WTC11 (cell line): Measurements from ENCODE around the gene LYST. TPM values are rescaled to one million over a fixed set of nuclear protein-coding genes. Genes with fewer than 3 reads are reported as not detected.

Experiments used
- ATAC-seq: fragments of 200-7000 bp; cut with Tn5 transposase; 2 replicates; pipeline ENCODE4 v1.10.0; 2021; ENCODE audit warnings: mild to moderate bottlenecking, moderate library complexity
- CTCF ChIA-PET: fragments of 300-600 bp; sonication (Branson Sonifier 250); formaldehyde crosslinking; loops from one replicate; lab custom pipeline; 2021; ENCODE audit warnings: antibody characterized with exemption; lab: Charles Lee
- POLR2A ChIA-PET: fragments of 350-600 bp; sonication (Branson Sonifier 250); formaldehyde crosslinking; loops from one replicate; lab custom pipeline; 2021; ENCODE audit warnings: antibody characterized with exemption; lab: Charles Lee
- DNase-seq: peaks from one replicate; pipeline ENCODE4 v3.0.0; 2021; ENCODE audit warnings: low spot score
- H3K27ac Mint-ChIP-seq: 2 replicates; pipeline ENCODE4 v1.8.0; 2021; ENCODE audit warnings: mixed read lengths
- H3K27me3 Mint-ChIP-seq: 2 replicates; pipeline ENCODE4 v1.8.0; 2021; ENCODE audit warnings: low read depth, mild to moderate bottlenecking, moderate library complexity, mixed read lengths
- H3K36me3 Mint-ChIP-seq: 2 replicates; pipeline ENCODE4 v1.8.0; 2021; ENCODE audit warnings: mixed read lengths
- H3K4me1 Mint-ChIP-seq: 2 replicates; pipeline ENCODE4 v1.8.0; 2022; ENCODE audit warnings: mixed read lengths
- H3K4me3 Mint-ChIP-seq: 2 replicates; pipeline ENCODE4 v1.8.0; 2021; ENCODE audit warnings: mild to moderate bottlenecking, moderate library complexity, mixed read lengths
- H3K9me3 Mint-ChIP-seq: 2 replicates; pipeline ENCODE4 v1.8.0; 2021; ENCODE audit warnings: mixed read lengths
- ELF4 ChIP-seq: sonication (generic); formaldehyde crosslinking; IDR thresholded peaks from 2 replicates; pipeline ENCODE4 v1.8.1; 2022; ENCODE audit warnings: low read depth, mild to moderate bottlenecking, moderate library complexity, missing genetic modification reagents
- ESRRA ChIP-seq: sonication (generic); formaldehyde crosslinking; IDR thresholded peaks from 2 replicates; pipeline ENCODE4 v1.8.1; 2022; ENCODE audit warnings: mild to moderate bottlenecking, missing genetic modification reagents, borderline replicate concordance
- FOXJ3 ChIP-seq: sonication (generic); formaldehyde crosslinking; IDR thresholded peaks from 2 replicates; pipeline ENCODE4 v1.9.0; 2021; ENCODE audit warnings: missing genetic modification reagents, mild to moderate bottlenecking, borderline replicate concordance
- GABPB1 ChIP-seq: sonication (generic); formaldehyde crosslinking; IDR thresholded peaks from 2 replicates; pipeline ENCODE4 v1.8.1; 2023; ENCODE audit warnings: mild to moderate bottlenecking, missing genetic modification reagents
- GTF2I ChIP-seq: fragments of 250-450 bp; sonication (Bioruptor Pico); conservative IDR thresholded peaks from 2 replicates; pipeline ENCODE4 v1.4.0; 2021; ENCODE audit warnings: mild to moderate bottlenecking
- KAT7 ChIP-seq: sonication (generic); formaldehyde crosslinking; IDR thresholded peaks from 2 replicates; pipeline ENCODE4 v1.8.1; 2023; ENCODE audit warnings: missing genetic modification reagents, mild to moderate bottlenecking, borderline replicate concordance
- RORB ChIP-seq: fragments of 250-450 bp; sonication (Bioruptor Pico); IDR thresholded peaks from 2 replicates; pipeline ENCODE4 v1.9.0; 2021; ENCODE audit warnings: mild to moderate bottlenecking
- ZNF121 ChIP-seq: sonication (generic); formaldehyde crosslinking; IDR thresholded peaks from 2 replicates; pipeline ENCODE4 v1.8.0; 2023; ENCODE audit warnings: missing genetic modification reagents
- total RNA-seq: library from RNA; stranded (reverse); gene quantifications from 3 replicates; pipeline ENCODE4 v1.2.3, GENCODE V29; 2021
- TF ChIP-seq, protein P1 (sequence below): sonication (generic); formaldehyde crosslinking; IDR thresholded peaks from 2 replicates; pipeline ENCODE4 v1.8.1; 2022; ENCODE audit warnings: low read depth, missing genetic modification reagents, borderline replicate concordance
- TF ChIP-seq, protein P2 (sequence below): sonication (generic); formaldehyde crosslinking; IDR thresholded peaks from 2 replicates; pipeline ENCODE4 v1.8.1; 2022; ENCODE audit warnings: mild to moderate bottlenecking, moderate library complexity, missing genetic modification reagents
- TF ChIP-seq, protein P3 (sequence below): sonication (generic); formaldehyde crosslinking; IDR thresholded peaks from 2 replicates; pipeline ENCODE4 v1.8.1; 2023; ENCODE audit warnings: mild to moderate bottlenecking, missing genetic modification reagents, moderate library complexity
- TF ChIP-seq, protein P4 (sequence below): sonication (generic); formaldehyde crosslinking; IDR thresholded peaks from 2 replicates; pipeline ENCODE4 v1.8.0; 2022; ENCODE audit warnings: missing genetic modification reagents
- TF ChIP-seq, protein P5 (sequence below): sonication (generic); formaldehyde crosslinking; IDR thresholded peaks from 2 replicates; pipeline ENCODE4 v1.8.1; 2022; ENCODE audit warnings: missing genetic modification reagents, borderline replicate concordance
- TF ChIP-seq, protein P6 (sequence below): fragments of 250-450 bp; sonication (Bioruptor Pico); IDR thresholded peaks from 2 replicates; pipeline ENCODE4 v1.9.0; 2021; ENCODE audit warnings: mild to moderate bottlenecking
- TF ChIP-seq, protein P7 (sequence below): fragments of 250-450 bp; sonication (Bioruptor Pico); IDR thresholded peaks from 2 replicates; pipeline ENCODE4 v2.1.2; 2022; ENCODE audit warnings: mild to moderate bottlenecking, moderate library complexity
- TF ChIP-seq, protein P8 (sequence below): sonication (generic); formaldehyde crosslinking; IDR thresholded peaks from 2 replicates; pipeline ENCODE4 v1.8.0; 2023; ENCODE audit warnings: missing genetic modification reagents, mild to moderate bottlenecking, borderline replicate concordance

LYST gene
- total RNA-seq, 1 experiment from 2014 or later = 0.59 TPM

DNA sequence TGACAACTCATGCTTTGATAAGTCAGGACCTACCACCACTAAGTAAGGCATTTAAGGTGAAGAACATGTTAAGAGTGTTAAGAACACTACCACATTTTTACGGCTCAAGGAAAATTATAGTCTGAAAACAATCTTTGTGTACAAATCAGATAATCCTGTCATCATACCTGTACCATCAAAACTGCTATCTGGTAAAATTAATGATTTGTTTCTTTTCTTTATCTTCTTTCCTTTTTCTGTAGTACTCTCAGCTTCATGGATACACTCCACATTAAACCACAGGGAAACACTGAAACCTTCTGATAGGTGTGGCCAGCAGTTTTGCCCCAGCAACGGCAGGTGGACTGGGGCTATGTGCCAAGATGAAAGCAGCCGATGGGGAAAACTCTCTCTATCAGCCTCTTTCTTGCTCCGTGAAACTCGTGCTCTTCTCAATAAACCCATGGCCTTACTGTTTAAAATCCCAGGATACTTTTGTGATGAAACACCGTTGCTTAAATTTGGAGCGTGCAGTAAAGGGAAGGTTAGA lies 75.1 kb downstream of the LYST start:
- no peak for DNase-seq
- H3K4me1 Mint-ChIP-seq = no peaks in the 10 kb centered on the region
- CTCF ChIA-PET = no interaction called here
- no peak overlapping the region for H3K4me3 Mint-ChIP-seq
- no peaks in the 10 kb centered on the region for H3K36me3 Mint-ChIP-seq
- TF ChIP-seq, protein P1, sequence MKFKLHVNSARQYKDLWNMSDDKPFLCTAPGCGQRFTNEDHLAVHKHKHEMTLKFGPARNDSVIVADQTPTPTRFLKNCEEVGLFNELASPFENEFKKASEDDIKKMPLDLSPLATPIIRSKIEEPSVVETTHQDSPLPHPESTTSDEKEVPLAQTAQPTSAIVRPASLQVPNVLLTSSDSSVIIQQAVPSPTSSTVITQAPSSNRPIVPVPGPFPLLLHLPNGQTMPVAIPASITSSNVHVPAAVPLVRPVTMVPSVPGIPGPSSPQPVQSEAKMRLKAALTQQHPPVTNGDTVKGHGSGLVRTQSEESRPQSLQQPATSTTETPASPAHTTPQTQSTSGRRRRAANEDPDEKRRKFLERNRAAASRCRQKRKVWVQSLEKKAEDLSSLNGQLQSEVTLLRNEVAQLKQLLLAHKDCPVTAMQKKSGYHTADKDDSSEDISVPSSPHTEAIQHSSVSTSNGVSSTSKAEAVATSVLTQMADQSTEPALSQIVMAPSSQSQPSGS (CRISPR knock-in tag) = no peak
- TF ChIP-seq, protein P2, sequence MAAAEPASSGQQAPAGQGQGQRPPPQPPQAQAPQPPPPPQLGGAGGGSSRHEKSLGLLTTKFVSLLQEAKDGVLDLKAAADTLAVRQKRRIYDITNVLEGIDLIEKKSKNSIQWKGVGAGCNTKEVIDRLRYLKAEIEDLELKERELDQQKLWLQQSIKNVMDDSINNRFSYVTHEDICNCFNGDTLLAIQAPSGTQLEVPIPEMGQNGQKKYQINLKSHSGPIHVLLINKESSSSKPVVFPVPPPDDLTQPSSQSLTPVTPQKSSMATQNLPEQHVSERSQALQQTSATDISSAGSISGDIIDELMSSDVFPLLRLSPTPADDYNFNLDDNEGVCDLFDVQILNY = no peak
- POLR2A ChIA-PET = no interaction called here
- no peak for ATAC-seq
- no peak overlapping the region for H3K27ac Mint-ChIP-seq
- no peaks in the 10 kb centered on the region for H3K27me3 Mint-ChIP-seq
- H3K9me3 Mint-ChIP-seq = no peaks in the 10 kb centered on the region

DNA sequence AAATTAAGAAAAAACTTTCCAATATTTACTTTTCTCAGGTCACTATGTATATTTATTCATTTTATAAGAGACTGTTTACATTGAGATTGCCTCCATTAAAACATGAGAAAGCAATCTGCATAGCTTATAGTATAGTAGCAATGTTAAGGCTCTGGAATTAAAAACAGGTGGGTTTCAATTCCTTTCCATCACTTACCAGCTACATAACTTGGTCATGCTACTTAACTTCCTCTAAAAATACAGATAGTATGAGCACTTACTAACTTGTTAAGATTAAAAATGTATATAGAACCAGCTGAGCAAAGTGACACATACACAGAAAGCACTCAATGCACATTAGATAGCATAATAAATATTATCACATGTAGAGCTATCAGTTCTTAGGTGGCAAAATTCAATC lies 76.6 kb downstream of the LYST start:
- CTCF ChIA-PET = no interaction called here
- DNase-seq = no peak
- no peak for ATAC-seq
- Mint-ChIP-seq H3K36me3 (no peaks in the 10 kb centered on the region), H3K4me1 (no peaks in the 10 kb centered on the region), H3K27ac (no peak overlapping the region), H3K4me3 (no peak overlapping the region), H3K9me3 (no peaks in the 10 kb centered on the region), H3K27me3 (no peaks in the 10 kb centered on the region)
- POLR2A ChIA-PET = no interaction called here
- TF ChIP-seq, protein P3, sequence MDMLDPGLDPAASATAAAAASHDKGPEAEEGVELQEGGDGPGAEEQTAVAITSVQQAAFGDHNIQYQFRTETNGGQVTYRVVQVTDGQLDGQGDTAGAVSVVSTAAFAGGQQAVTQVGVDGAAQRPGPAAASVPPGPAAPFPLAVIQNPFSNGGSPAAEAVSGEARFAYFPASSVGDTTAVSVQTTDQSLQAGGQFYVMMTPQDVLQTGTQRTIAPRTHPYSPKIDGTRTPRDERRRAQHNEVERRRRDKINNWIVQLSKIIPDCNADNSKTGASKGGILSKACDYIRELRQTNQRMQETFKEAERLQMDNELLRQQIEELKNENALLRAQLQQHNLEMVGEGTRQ (CRISPR knock-in tag) = no peak
- TF ChIP-seq ELF4 (CRISPR knock-in tag) (no peak), ZNF121 (CRISPR knock-in tag) (no peak), RORB (no peak), KAT7 (CRISPR knock-in tag) (no peak), ESRRA (CRISPR knock-in tag) (no peak), FOXJ3 (CRISPR knock-in tag) (no peak), GTF2I (CRISPR knock-in tag) (no peak), GABPB1 (CRISPR knock-in tag) (no peak)
- TF ChIP-seq, protein P4, sequence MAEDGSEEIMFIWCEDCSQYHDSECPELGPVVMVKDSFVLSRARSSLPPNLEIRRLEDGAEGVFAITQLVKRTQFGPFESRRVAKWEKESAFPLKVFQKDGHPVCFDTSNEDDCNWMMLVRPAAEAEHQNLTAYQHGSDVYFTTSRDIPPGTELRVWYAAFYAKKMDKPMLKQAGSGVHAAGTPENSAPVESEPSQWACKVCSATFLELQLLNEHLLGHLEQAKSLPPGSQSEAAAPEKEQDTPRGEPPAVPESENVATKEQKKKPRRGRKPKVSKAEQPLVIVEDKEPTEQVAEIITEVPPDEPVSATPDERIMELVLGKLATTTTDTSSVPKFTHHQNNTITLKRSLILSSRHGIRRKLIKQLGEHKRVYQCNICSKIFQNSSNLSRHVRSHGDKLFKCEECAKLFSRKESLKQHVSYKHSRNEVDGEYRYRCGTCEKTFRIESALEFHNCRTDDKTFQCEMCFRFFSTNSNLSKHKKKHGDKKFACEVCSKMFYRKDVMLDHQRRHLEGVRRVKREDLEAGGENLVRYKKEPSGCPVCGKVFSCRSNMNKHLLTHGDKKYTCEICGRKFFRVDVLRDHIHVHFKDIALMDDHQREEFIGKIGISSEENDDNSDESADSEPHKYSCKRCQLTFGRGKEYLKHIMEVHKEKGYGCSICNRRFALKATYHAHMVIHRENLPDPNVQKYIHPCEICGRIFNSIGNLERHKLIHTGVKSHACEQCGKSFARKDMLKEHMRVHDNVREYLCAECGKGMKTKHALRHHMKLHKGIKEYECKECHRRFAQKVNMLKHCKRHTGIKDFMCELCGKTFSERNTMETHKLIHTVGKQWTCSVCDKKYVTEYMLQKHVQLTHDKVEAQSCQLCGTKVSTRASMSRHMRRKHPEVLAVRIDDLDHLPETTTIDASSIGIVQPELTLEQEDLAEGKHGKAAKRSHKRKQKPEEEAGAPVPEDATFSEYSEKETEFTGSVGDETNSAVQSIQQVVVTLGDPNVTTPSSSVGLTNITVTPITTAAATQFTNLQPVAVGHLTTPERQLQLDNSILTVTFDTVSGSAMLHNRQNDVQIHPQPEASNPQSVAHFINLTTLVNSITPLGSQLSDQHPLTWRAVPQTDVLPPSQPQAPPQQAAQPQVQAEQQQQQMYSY = no peak
- TF ChIP-seq, protein P5, sequence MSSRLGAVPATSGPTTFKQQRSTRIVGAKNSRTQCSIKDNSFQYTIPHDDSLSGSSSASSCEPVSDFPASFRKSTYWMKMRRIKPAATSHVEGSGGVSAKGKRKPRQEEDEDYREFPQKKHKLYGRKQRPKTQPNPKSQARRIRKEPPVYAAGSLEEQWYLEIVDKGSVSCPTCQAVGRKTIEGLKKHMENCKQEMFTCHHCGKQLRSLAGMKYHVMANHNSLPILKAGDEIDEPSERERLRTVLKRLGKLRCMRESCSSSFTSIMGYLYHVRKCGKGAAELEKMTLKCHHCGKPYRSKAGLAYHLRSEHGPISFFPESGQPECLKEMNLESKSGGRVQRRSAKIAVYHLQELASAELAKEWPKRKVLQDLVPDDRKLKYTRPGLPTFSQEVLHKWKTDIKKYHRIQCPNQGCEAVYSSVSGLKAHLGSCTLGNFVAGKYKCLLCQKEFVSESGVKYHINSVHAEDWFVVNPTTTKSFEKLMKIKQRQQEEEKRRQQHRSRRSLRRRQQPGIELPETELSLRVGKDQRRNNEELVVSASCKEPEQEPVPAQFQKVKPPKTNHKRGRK = no peak
- TF ChIP-seq, protein P6, sequence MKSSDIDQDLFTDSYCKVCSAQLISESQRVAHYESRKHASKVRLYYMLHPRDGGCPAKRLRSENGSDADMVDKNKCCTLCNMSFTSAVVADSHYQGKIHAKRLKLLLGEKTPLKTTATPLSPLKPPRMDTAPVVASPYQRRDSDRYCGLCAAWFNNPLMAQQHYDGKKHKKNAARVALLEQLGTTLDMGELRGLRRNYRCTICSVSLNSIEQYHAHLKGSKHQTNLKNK (CRISPR knock-in tag) = no peak
- TF ChIP-seq, protein P7, sequence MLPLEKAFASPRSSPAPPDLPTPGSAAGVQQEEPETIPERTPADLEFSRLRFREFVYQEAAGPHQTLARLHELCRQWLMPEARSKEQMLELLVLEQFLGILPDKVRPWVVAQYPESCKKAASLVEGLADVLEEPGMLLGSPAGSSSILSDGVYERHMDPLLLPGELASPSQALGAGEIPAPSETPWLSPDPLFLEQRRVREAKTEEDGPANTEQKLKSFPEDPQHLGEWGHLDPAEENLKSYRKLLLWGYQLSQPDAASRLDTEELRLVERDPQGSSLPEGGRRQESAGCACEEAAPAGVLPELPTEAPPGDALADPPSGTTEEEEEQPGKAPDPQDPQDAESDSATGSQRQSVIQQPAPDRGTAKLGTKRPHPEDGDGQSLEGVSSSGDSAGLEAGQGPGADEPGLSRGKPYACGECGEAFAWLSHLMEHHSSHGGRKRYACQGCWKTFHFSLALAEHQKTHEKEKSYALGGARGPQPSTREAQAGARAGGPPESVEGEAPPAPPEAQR = no peak
- TF ChIP-seq, protein P8, sequence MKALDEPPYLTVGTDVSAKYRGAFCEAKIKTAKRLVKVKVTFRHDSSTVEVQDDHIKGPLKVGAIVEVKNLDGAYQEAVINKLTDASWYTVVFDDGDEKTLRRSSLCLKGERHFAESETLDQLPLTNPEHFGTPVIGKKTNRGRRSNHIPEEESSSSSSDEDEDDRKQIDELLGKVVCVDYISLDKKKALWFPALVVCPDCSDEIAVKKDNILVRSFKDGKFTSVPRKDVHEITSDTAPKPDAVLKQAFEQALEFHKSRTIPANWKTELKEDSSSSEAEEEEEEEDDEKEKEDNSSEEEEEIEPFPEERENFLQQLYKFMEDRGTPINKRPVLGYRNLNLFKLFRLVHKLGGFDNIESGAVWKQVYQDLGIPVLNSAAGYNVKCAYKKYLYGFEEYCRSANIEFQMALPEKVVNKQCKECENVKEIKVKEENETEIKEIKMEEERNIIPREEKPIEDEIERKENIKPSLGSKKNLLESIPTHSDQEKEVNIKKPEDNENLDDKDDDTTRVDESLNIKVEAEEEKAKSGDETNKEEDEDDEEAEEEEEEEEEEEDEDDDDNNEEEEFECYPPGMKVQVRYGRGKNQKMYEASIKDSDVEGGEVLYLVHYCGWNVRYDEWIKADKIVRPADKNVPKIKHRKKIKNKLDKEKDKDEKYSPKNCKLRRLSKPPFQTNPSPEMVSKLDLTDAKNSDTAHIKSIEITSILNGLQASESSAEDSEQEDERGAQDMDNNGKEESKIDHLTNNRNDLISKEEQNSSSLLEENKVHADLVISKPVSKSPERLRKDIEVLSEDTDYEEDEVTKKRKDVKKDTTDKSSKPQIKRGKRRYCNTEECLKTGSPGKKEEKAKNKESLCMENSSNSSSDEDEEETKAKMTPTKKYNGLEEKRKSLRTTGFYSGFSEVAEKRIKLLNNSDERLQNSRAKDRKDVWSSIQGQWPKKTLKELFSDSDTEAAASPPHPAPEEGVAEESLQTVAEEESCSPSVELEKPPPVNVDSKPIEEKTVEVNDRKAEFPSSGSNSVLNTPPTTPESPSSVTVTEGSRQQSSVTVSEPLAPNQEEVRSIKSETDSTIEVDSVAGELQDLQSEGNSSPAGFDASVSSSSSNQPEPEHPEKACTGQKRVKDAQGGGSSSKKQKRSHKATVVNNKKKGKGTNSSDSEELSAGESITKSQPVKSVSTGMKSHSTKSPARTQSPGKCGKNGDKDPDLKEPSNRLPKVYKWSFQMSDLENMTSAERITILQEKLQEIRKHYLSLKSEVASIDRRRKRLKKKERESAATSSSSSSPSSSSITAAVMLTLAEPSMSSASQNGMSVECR (CRISPR knock-in tag) = no peak
